ENCODE data around the gene DLG2.

DLG2 gene

DNA sequence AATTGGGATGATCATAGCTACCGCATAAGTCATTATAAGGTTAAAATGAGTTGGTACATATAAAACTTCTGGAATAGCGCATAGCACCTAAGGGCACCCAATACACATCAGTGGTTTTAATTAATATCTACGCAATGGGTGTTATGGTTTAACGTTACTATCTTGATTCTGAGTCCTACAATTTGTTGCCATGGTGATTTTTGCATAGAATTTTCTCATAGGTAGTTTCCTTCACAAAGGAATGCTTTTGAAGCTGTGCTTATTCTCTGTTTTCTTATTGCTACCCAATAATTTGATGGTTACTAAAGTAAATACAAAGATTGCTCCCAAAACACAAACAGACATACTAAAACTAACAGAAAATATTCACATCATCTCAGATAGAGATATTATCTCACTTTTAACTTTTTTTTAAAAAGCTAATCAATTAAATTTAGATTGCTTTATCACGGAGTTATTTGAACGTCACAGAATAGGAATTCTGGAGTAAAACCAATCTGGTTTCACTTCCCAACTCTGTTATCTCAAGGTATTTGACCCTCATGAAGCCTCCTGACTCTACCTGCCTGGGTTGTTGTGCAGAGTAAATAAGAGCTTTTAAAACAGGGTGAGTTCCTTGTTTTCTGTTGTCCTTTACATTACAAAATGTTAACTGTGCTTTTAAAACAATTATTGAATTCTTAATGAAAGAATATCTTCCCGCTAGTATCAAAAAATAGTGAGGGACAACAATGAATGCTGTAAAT lies 1705.5 kb downstream of the DLG2 start:
- Mint-ChIP-seq H3K4me1 (ENCODE audit: low read depth) (no peaks in the 10 kb centered on the region), H3K27me3 (no peaks in the 10 kb centered on the region), H3K36me3 (ENCODE audit: low read depth) (no peaks in the 10 kb centered on the region), H3K27ac (no peak overlapping the region), H3K9me3 (peaks cover 7% of the 10 kb centered on the region), H3K4me3 (no peak overlapping the region)
- intact Hi-C loops (cut with micrococcal nuclease) = no loop called here

DNA sequence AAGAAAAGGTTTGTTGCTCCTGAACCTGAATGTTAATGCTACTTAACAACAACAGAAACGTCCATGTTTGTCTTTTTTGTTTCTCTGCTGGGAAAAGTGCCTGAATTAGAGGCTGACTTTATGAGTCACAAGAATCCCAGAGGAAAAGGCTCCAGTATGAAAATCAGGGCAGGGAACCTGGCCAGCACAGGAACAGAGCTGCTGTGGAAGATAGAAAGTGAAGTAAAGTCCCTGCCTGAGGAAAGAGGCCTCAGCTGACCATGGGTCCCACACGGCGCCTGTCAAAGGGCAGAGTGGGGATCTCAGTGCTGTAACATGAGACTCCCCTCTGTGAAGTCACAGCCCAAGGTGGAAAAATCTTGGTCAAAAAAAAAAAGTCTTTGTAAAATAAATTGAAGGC lies 1708.7 kb downstream of the DLG2 start:
- H3K27ac Mint-ChIP-seq = no peak overlapping the region
- H3K9me3 Mint-ChIP-seq = peaks cover 7% of the 10 kb centered on the region
- H3K4me3 Mint-ChIP-seq = no peak overlapping the region
- H3K27me3 Mint-ChIP-seq = no peaks in the 10 kb centered on the region
- H3K4me1 Mint-ChIP-seq (ENCODE audit: low read depth) = no peaks in the 10 kb centered on the region
- intact Hi-C loops (cut with micrococcal nuclease) = no loop called here
- H3K36me3 Mint-ChIP-seq (ENCODE audit: low read depth) = no peaks in the 10 kb centered on the region

DNA sequence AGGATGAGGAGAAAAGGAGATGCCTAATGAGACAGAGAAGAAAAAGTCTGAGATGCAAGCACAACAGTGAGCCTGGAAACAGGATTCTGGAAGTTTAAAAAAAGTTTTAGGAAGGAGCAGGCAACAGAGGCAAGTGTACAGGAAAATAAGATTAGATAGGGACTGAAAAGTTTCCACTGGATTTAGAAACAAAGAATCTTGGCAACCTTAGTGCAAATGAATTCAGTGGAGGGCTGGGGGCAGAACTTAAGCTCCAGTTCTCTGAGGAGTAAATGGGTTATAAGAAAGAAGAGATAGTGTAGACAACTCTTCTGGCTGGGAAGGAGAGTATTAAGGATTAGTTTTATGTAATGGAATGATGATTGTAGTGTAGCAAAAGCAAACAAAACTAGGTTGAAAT lies 1712.1 kb downstream of the DLG2 start:
- Mint-ChIP-seq H3K36me3 (ENCODE audit: low read depth) (no peaks in the 10 kb centered on the region), H3K4me1 (ENCODE audit: low read depth) (no peaks in the 10 kb centered on the region), H3K9me3 (peaks cover 7% of the 10 kb centered on the region), H3K27ac (no peak overlapping the region), H3K4me3 (no peak overlapping the region), H3K27me3 (no peaks in the 10 kb centered on the region)
- intact Hi-C loops (cut with micrococcal nuclease) = no loop called here

DNA sequence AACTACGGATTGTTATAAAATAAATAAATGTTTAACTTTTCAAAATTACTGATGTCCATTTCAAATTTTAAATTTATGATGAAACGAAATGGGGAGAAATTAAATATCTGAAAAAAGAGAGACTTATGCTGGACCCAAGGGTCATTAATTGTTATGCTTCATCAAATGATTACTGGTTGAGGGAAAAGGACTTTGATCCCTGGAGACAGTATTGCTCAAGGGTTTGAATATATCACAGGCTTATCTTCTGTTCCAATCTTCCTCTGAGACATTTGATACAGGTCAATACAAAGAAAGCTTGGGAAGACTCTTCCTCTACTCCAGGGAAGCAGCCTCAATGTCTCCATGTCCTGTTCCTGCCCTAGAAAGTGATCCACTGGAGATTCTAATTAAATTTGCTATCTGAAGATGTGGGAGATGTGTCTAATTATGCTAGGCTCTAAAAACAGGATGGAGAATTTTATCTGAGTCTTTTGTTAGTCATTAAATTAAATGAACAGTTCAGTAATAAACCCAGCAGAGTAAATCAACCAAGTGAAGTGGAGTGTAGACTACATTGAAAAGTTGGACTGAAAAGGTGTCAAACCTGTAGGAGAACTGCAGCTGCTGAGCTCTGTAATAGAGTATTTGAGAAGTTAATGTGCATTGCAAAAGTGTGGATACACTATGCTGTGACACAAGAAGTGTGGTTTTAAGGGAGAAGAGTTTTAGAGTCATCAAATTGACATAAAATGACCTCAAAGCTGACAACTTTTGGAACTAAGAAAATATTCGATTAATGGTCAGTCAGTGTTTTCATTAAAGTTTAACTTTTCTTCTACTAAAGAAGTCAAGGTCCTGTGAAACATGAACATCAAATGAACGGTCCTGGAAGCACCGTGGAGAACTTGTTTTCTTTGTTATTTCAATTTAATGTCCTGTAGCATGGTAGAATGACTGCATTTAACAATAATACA lies 1717.3 kb downstream of the DLG2 start:
- Mint-ChIP-seq H3K9me3 (no peaks in the 10 kb centered on the region), H3K4me3 (no peak overlapping the region)
- intact Hi-C loops (cut with micrococcal nuclease) = no loop called here

DNA sequence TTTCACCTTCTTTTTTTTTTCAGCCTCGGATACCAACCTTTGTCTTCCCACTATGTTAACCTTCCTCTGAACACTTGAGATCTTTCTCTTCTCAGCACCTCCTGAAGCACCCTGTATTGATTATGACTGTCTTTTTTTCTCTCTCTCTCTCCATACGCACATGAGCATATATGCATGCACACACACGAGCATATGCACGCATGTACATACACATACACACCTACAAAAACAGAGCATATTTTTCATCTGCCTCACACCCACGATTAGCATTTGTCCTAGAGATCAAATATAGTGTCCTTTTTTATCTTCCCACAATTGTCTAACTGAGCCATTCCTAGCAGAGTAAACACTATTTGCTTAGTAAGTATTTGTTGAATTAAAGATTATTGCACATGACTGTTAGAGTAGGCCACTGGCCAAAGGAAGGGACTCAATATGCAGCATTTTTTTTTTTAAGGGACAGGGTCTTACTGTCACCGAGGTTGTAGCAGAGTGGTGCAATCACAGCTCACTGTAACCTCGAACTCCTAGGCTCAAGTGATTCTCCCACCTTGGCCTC lies 1718.8 kb downstream of the DLG2 start:
- intact Hi-C loops (cut with micrococcal nuclease) = no loop called here
- Mint-ChIP-seq H3K27ac (no peak overlapping the region), H3K9me3 (no peaks in the 10 kb centered on the region), H3K27me3 (no peaks in the 10 kb centered on the region), H3K4me3 (no peak overlapping the region), H3K36me3 (ENCODE audit: low read depth) (no peaks in the 10 kb centered on the region), H3K4me1 (ENCODE audit: low read depth) (no peaks in the 10 kb centered on the region)

More for the DNA sequence above, 1717.3 kb downstream of the DLG2 start:
- Mint-ChIP-seq H3K27me3 (no peaks in the 10 kb centered on the region), H3K36me3 (ENCODE audit: low read depth) (no peaks in the 10 kb centered on the region), H3K27ac (no peak overlapping the region), H3K4me1 (ENCODE audit: low read depth) (no peaks in the 10 kb centered on the region)

DNA sequence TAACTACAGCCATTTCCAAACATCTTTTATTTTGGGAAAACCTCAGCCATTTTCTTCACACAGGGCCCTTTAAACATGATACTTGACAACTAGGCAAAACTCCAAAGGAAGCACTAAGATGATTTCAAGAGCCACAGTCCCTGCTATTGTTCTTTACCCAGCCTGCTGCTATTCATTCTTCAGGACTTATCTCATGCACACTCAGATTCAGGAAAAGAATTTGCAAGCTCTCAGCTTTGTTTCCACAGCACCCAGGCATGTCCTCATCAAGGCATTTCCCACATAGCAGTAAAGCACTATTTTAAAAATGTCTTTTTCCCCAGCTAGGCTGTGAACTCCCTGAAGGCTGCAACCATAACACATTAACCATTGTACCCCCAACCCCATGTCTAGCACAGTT lies 1731.6 kb downstream of the DLG2 start:
- H3K9me3 Mint-ChIP-seq = peaks cover 14% of the 10 kb centered on the region
- H3K27me3 Mint-ChIP-seq = no peaks in the 10 kb centered on the region
- H3K36me3 Mint-ChIP-seq (ENCODE audit: low read depth) = no peaks in the 10 kb centered on the region
- no peak overlapping the region for H3K4me3 Mint-ChIP-seq
- intact Hi-C loops (cut with micrococcal nuclease) = no loop called here
- no peaks in the 10 kb centered on the region for H3K4me1 Mint-ChIP-seq (ENCODE audit: low read depth)
- no peak overlapping the region for H3K27ac Mint-ChIP-seq

DNA sequence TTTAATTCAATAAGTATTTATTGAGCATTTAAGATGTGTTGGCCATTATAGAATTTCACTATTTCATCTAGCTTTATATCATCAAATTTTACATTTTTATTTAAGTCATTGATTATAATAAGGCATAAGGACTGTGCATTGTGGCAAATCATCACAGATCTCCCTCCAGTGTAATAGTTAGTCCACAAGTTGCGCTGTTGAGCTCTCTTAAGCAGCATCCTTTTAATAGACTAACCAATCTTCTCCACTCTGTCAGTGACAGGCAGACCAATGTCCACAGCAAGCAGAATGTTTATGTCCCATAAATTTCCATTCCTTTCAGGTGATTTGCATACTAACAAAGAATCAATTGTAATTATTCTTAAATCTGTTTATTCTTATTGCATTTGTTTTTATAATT lies 1745.7 kb downstream of the DLG2 start:
- Mint-ChIP-seq H3K9me3 (peaks cover 31% of the 10 kb centered on the region), H3K4me3 (no peak overlapping the region), H3K27ac (no peak overlapping the region), H3K36me3 (ENCODE audit: low read depth) (no peaks in the 10 kb centered on the region), H3K27me3 (no peaks in the 10 kb centered on the region), H3K4me1 (ENCODE audit: low read depth) (no peaks in the 10 kb centered on the region)
- intact Hi-C loops (cut with micrococcal nuclease) = no loop called here

DNA sequence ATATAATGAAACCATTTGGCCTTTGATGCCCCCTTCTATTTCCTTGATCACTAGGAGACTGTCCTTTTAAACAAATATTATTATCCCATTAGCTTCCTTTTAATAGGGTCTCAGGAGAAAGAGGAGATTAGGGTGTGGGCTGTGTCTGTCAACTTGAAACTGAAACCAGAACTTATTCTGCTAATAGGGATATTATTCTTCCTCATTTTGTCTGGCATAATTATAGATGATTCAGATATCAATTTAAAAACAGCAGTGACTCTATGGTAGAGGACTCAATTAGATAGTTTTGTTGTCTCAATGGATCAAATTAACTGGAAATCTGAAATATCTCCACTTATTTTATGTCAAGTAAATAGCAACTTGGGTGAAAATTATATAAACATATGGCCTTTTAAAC lies 1756.1 kb downstream of the DLG2 start:
- Mint-ChIP-seq H3K9me3 (no peaks in the 10 kb centered on the region), H3K27me3 (no peaks in the 10 kb centered on the region), H3K4me1 (ENCODE audit: low read depth) (no peaks in the 10 kb centered on the region), H3K36me3 (ENCODE audit: low read depth) (no peaks in the 10 kb centered on the region), H3K4me3 (no peak overlapping the region), H3K27ac (no peak overlapping the region)
- intact Hi-C loops (cut with micrococcal nuclease) = no loop called here

DNA sequence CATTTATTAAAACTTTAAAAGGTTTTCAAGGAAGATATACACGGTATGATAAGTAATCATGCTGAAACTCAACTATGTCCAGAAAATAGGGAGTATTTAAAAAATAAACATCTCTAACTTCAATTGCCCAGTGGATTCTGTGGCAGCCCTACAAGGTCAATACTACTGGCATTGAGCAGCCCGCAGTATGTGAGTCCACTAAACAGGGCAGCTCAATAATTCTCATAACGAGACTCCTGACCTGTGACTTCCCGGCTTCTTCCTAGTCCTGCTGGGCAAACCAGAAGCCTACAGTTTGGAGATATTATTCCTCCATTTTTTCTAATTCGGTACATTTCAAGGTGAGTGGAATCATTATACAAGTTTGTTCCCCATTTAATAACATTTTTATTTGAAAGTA lies 1760.5 kb downstream of the DLG2 start:
- intact Hi-C loops (cut with micrococcal nuclease) = no loop called here
- no peak overlapping the region for H3K4me3 Mint-ChIP-seq
- no peaks in the 10 kb centered on the region for H3K27me3 Mint-ChIP-seq
- no peaks in the 10 kb centered on the region for H3K36me3 Mint-ChIP-seq (ENCODE audit: low read depth)
- H3K4me1 Mint-ChIP-seq (ENCODE audit: low read depth) = no peaks in the 10 kb centered on the region
- H3K27ac Mint-ChIP-seq = no peak overlapping the region
- H3K9me3 Mint-ChIP-seq = no peaks in the 10 kb centered on the region

DNA sequence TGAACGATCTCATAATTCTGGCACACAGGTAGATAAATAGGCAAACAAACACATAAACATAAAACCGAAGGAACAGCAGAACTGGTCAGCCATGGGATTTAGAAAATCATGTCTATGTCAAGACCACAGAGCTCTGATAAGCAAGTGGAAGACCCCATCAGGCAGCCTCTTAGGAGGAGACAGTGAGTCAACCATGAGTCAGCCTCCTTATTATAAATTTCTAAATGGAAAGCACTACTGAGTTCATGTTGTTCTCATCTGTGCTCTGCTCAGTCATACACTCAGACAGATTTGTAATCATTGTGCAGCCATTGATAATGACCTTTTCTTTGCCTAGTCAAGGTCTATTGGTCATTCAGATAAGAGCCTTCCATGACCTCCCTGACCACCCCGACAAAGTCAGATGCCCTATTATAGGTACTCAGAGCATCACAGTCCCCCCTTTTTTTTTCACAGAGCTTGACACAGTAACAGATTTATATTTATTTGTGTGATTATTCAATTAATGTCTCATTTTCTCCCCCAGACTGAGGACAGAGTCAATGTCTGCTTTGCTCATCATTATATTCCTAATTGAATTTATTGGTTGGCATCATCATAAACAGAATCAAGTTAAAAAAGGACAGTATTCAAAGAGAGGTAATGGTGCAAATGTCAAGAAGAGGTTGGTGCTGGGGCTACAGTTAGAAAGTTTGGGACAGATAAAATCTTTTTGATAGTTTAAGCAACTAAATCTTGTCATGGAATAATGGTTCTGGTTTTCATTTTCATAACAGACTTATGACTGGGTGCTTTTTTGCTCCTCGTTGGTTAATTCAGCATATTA lies 1761.3 kb downstream of the DLG2 start:
- Mint-ChIP-seq H3K27me3 (no peaks in the 10 kb centered on the region), H3K27ac (no peak overlapping the region), H3K4me3 (no peak overlapping the region), H3K9me3 (no peaks in the 10 kb centered on the region), H3K4me1 (ENCODE audit: low read depth) (no peaks in the 10 kb centered on the region), H3K36me3 (ENCODE audit: low read depth) (no peaks in the 10 kb centered on the region)
- intact Hi-C loops (cut with micrococcal nuclease) = no loop called here

DNA sequence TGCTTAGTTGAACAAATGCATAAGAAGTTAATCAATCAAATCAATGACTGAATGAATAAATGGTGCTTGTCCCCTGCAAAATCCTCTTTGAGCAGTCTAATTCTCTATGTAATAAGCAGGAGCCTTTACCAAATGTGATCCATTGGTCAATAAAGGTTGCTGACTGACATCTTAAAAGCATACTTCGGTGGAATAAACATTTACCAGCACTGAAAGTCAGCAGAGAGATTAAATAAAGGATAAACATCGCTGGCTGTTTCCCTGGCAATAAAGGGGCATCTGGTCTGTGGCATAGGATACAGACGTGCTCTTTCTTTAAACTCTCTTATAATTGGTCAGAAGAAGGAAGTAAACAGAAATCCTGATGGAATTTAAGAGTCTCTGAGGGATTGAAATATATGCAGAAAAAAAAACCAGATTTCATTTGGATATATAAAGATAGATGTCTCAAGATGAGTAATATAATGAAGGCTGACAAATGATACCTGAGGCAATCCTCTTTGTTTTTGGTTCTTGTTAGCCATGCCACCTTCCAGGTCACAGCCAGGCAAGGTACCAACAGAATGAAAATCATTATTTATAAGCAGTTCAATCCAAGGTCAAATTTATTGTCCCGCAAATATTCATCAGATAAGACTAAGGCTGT lies 1762.6 kb downstream of the DLG2 start:
- H3K9me3 Mint-ChIP-seq = peaks cover 3% of the 10 kb centered on the region
- intact Hi-C loops (cut with micrococcal nuclease) = no loop called here
- H3K36me3 Mint-ChIP-seq (ENCODE audit: low read depth) = no peaks in the 10 kb centered on the region
- H3K27me3 Mint-ChIP-seq = no peaks in the 10 kb centered on the region
- H3K4me3 Mint-ChIP-seq = no peak overlapping the region
- no peaks in the 10 kb centered on the region for H3K4me1 Mint-ChIP-seq (ENCODE audit: low read depth)
- no peak overlapping the region for H3K27ac Mint-ChIP-seq

DNA sequence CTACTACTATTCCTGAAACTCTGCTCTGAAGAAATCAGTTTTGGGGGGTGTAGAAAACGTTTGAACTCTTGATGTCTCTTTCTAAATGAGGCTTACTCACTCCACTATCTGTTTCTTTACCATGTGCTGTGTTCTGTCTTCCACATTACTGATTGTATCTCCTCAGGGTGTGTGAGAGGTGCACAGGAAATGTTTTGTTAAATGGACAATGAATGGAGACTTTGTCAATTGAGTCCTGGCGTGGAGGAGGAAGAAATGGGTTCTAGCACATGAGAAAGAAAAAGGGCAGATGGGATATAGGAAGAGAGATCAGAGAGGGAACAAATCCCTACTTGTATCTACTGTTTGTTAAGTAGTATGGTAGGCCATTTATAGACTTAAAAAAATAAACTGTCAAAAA lies 1763.9 kb downstream of the DLG2 start:
- no peaks in the 10 kb centered on the region for H3K36me3 Mint-ChIP-seq (ENCODE audit: low read depth)
- no peaks in the 10 kb centered on the region for H3K27me3 Mint-ChIP-seq
- H3K9me3 Mint-ChIP-seq = peaks cover 14% of the 10 kb centered on the region
- intact Hi-C loops (cut with micrococcal nuclease) = no loop called here
- no peak overlapping the region for H3K27ac Mint-ChIP-seq
- no peaks in the 10 kb centered on the region for H3K4me1 Mint-ChIP-seq (ENCODE audit: low read depth)
- no peak overlapping the region for H3K4me3 Mint-ChIP-seq

DNA sequence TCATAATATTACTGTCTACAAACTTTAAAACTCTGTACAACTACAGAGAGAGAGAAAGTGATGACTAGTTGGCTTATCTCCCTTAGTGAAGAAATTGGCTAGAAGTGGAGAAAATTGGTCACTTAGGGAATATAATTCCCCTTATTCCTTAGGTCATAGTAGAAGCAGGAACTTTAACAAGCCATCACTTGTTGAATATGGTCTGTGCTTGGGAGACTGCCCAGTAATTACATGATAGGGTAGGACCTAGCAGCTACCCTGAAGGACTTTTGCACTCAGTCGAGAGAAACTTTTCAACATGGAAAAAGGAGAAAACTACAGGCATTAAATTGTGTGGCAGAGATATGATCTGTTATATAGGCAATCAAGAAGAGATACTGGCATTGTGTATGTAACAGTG lies 1764.5 kb downstream of the DLG2 start:
- H3K4me3 Mint-ChIP-seq = no peak overlapping the region
- H3K27ac Mint-ChIP-seq = no peak overlapping the region
- H3K27me3 Mint-ChIP-seq = no peaks in the 10 kb centered on the region
- H3K9me3 Mint-ChIP-seq = peaks cover 14% of the 10 kb centered on the region
- intact Hi-C loops (cut with micrococcal nuclease) = no loop called here
- H3K4me1 Mint-ChIP-seq (ENCODE audit: low read depth) = no peaks in the 10 kb centered on the region
- H3K36me3 Mint-ChIP-seq (ENCODE audit: low read depth) = no peaks in the 10 kb centered on the region
